ENCODE measurements around the gene CHST3. TPM values are rescaled to one million over a fixed set of nuclear protein-coding genes. Genes with fewer than 3 reads are reported as not detected.

Gene CHST3
- total and polyA plus RNA-seq, 4 donors = 2.2 to 13.7 (median 8.0) TPM

DNA sequence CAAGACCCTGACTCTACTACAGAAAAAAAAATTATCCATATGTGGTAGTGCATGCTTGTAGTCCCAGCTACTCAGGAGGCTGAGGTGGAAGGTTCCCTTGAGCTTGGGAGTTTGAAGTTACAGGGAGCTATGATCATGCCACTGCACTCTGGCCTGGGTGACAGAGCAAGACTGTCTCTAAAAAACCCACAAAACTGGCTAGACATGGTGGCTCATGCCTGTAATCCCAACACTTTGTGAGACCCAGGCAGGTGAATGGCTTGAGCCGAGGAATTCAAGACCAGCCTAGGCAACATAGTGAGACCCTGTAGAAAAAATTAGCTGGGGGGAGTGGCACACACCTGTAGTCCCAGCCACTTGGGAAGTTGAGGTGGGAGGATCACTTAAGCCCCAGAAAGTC, 32.9 kb upstream of the CHST3 start:
- Histone ChIP-seq H3K9ac (ENCODE audit: insufficient read depth in 1 of 2, low read length in 2 of 2) (no peak overlapping the region), H3K36me3 (ENCODE audit: control insufficient read depth in 4 of 4, insufficient read depth in 4 of 4, low read length in 4 of 4) (peaks cover 0 to 1% (median 0%) of the 10 kb centered on the region in 4 donors), H3K4me3 (no peak overlapping the region), H3K4me1 (ENCODE audit: control insufficient read depth in 5 of 5, insufficient read depth in 5 of 5, low read length in 5 of 5) (no peaks in the 10 kb centered on the region), H3K9me3 (ENCODE audit: control insufficient read depth in 4 of 4, insufficient read depth in 3 of 4, low read length in 3 of 4) (peaks cover 0 to 2% (median 0%) of the 10 kb centered on the region in 4 donors), H3K27me3 (ENCODE audit: control insufficient read depth in 3 of 3, insufficient read depth in 3 of 3, low read length in 2 of 3) (no peaks in the 10 kb centered on the region), H3K27ac (ENCODE audit: low read depth in 1 of 2, low read length in 1 of 2) (no peak overlapping the region)
- TF ChIP-seq, protein P1, sequence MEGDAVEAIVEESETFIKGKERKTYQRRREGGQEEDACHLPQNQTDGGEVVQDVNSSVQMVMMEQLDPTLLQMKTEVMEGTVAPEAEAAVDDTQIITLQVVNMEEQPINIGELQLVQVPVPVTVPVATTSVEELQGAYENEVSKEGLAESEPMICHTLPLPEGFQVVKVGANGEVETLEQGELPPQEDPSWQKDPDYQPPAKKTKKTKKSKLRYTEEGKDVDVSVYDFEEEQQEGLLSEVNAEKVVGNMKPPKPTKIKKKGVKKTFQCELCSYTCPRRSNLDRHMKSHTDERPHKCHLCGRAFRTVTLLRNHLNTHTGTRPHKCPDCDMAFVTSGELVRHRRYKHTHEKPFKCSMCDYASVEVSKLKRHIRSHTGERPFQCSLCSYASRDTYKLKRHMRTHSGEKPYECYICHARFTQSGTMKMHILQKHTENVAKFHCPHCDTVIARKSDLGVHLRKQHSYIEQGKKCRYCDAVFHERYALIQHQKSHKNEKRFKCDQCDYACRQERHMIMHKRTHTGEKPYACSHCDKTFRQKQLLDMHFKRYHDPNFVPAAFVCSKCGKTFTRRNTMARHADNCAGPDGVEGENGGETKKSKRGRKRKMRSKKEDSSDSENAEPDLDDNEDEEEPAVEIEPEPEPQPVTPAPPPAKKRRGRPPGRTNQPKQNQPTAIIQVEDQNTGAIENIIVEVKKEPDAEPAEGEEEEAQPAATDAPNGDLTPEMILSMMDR (IDR thresholded peaks at IDR 0.05; ENCODE audit: control extremely low read depth, extremely low read depth) = no peak
- WGBS, 2 donors = 91 to 98% methylated on average over 1 of the region's 1 CpG
- no peak for ATAC-seq (ENCODE audit: insufficient read depth, low FRiP score)
- no peak for DNase-seq

GRCh38 chr10:71933651-71934050, 30.5 kb upstream of the CHST3 start:
- DNase-seq (no peak), ATAC-seq (ENCODE audit: insufficient read depth, low FRiP score) (no peak)
- peaks cover 0 to 1% (median 0%) of the 10 kb centered on the region in 4 donors for H3K36me3 ChIP-seq (ENCODE audit: control insufficient read depth in 4 of 4, insufficient read depth in 4 of 4, low read length in 4 of 4)
- 89 to 97% methylated on average over 1 of the region's 1 CpG for WGBS, 2 donors
- H3K27ac ChIP-seq (ENCODE audit: low read depth in 1 of 2, low read length in 1 of 2) = no peak overlapping the region
- no peaks in the 10 kb centered on the region for H3K4me1 ChIP-seq (ENCODE audit: control insufficient read depth in 5 of 5, insufficient read depth in 5 of 5, low read length in 5 of 5)
- TF ChIP-seq, protein P1 (IDR thresholded peaks at IDR 0.05; ENCODE audit: control extremely low read depth, extremely low read depth) = no peak
- no peak overlapping the region for H3K4me3 ChIP-seq
- H3K9me3 ChIP-seq (ENCODE audit: control insufficient read depth in 4 of 4, insufficient read depth in 3 of 4, low read length in 3 of 4) = peaks cover 0 to 6% (median 0%) of the 10 kb centered on the region in 4 donors
- H3K9ac ChIP-seq (ENCODE audit: insufficient read depth in 1 of 2, low read length in 2 of 2) = no peak overlapping the region
- H3K27me3 ChIP-seq (ENCODE audit: control insufficient read depth in 3 of 3, insufficient read depth in 3 of 3, low read length in 2 of 3) = no peaks in the 10 kb centered on the region

GRCh38 chr10:71938211-71938610, 26.0 kb upstream of the CHST3 start:
- TF ChIP-seq, protein P1 (IDR thresholded peaks at IDR 0.05; ENCODE audit: control extremely low read depth, extremely low read depth) = no peak
- no peak for DNase-seq
- Histone ChIP-seq H3K36me3 (ENCODE audit: control insufficient read depth in 4 of 4, insufficient read depth in 4 of 4, low read length in 4 of 4) (peaks cover 0 to 1% (median 0%) of the 10 kb centered on the region in 4 donors), H3K27ac (ENCODE audit: low read depth in 1 of 2, low read length in 1 of 2) (no peak overlapping the region), H3K9ac (ENCODE audit: insufficient read depth in 1 of 2, low read length in 2 of 2) (no peak overlapping the region), H3K4me1 (ENCODE audit: control insufficient read depth in 5 of 5, insufficient read depth in 5 of 5, low read length in 5 of 5) (no peaks in the 10 kb centered on the region), H3K4me3 (no peak overlapping the region), H3K27me3 (ENCODE audit: control insufficient read depth in 3 of 3, insufficient read depth in 3 of 3, low read length in 2 of 3) (no peaks in the 10 kb centered on the region), H3K9me3 (ENCODE audit: control insufficient read depth in 4 of 4, insufficient read depth in 3 of 4, low read length in 3 of 4) (peaks cover 0 to 8% (median under 1%) of the 10 kb centered on the region in 4 donors)
- no peak for ATAC-seq (ENCODE audit: insufficient read depth, low FRiP score)
- 98 to 100% methylated on average over 1 of the region's 1 CpG for WGBS, 2 donors

DNA sequence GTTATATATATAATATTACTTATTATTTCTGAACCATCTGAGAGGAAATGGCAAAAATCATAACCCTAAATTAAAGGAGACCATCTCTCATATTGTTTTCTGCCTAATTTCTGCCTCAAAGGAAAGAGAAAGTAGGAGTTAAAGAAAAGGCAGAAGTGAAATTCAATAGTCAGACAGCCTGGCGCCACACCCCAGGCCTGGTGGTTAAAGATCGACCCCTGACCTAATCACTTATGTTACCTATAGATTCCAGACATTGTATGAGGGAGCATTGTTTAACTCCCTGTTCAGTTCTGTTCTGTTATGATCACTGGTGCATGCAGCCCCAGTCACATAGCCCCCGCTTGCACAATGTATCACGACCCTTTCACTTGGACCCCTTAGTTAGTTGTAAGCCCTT, 24.9 kb upstream of the CHST3 start:
- Histone ChIP-seq H3K4me1 (ENCODE audit: control insufficient read depth in 5 of 5, insufficient read depth in 5 of 5, low read length in 5 of 5) (no peaks in the 10 kb centered on the region), H3K27ac (ENCODE audit: low read depth in 1 of 2, low read length in 1 of 2) (no peak overlapping the region), H3K9me3 (ENCODE audit: control insufficient read depth in 4 of 4, insufficient read depth in 3 of 4, low read length in 3 of 4) (peaks cover 0 to 19% (median 4%) of the 10 kb centered on the region in 4 donors), H3K27me3 (ENCODE audit: control insufficient read depth in 3 of 3, insufficient read depth in 3 of 3, low read length in 2 of 3) (no peaks in the 10 kb centered on the region), H3K36me3 (ENCODE audit: control insufficient read depth in 4 of 4, insufficient read depth in 4 of 4, low read length in 4 of 4) (peaks cover 0 to 1% (median 0%) of the 10 kb centered on the region in 4 donors), H3K9ac (ENCODE audit: insufficient read depth in 1 of 2, low read length in 2 of 2) (no peak overlapping the region), H3K4me3 (no peak overlapping the region)
- WGBS, 2 donors = 80 to 87% methylated on average over 4 of the region's 4 CpGs
- ATAC-seq (ENCODE audit: insufficient read depth, low FRiP score) (no peak), DNase-seq (no peak)
- TF ChIP-seq, protein P1 (IDR thresholded peaks at IDR 0.05; ENCODE audit: control extremely low read depth, extremely low read depth) = no peak

Measured in lung (tissue), 12 donors.